K562 (cell line): ENCODE measurements around the gene LPCAT2. TPM values are rescaled to one million over a fixed set of nuclear protein-coding genes. Genes with fewer than 3 reads are reported as not detected.

Experiments used
- ARHGAP35 ChIP-seq: fragments of 450-650 bp; IDR thresholded peaks from 2 replicates; pipeline ENCODE4 v1.6.1; 2018; ENCODE audit not compliant: partially characterized antibody
- ATF3 ChIP-seq, 2 experiments: fragments of 450-650 bp in 1 of 2; sonication (generic) in 1 of 2; formaldehyde crosslinking in 1 of 2; IDR thresholded peaks in 1 of 2; conservative IDR thresholded peaks in 1 of 2; 2 replicates each; pipeline versions ENCODE4 v1.6.1 to v1.8.1; 2016 to 2023; ENCODE audit warnings: mild to moderate bottlenecking in 2 of 2, moderate library complexity in 2 of 2, inconsistent platforms in 1 of 2, missing genetic modification reagents in 1 of 2
- CEBPB ChIP-seq: fragments of 450-650 bp; IDR thresholded peaks from 2 replicates; pipeline ENCODE4 v1.6.1; 2016; ENCODE audit warnings: missing genetic modification characterization, missing compliant biosample characterization
- CSDE1 ChIP-seq, 2 experiments: fragments of 450-650 bp; IDR thresholded peaks; 2 replicates each; pipeline ENCODE4 v1.6.1; 2016; ENCODE audit warnings: mild to moderate bottlenecking in 1 of 2
- ETV5 ChIP-seq: sonication (generic); formaldehyde crosslinking; IDR thresholded peaks from 2 replicates; pipeline ENCODE4 v1.4.0; 2020; ENCODE audit warnings: low read depth, mild to moderate bottlenecking, missing genetic modification reagents
- GABPB1 ChIP-seq: sonication (generic); formaldehyde crosslinking; IDR thresholded peaks from 2 replicates; pipeline ENCODE4 v1.8.0; 2022; ENCODE audit warnings: mild to moderate bottlenecking, missing genetic modification reagents
- GTF2E2 ChIP-seq: fragments of 200-800 bp; sonication (Bioruptor generic); IDR thresholded peaks from 2 replicates; pipeline ENCODE4 v1.6.1; 2016; ENCODE audit warnings: missing genetic modification characterization, missing compliant biosample characterization
- HNRNPLL ChIP-seq: fragments of 200-400 bp; formaldehyde crosslinking; IDR thresholded peaks from 2 replicates; pipeline ENCODE4 v1.6.1; 2017; ENCODE audit warnings: low read length, low read depth, mild to moderate bottlenecking; ENCODE audit not compliant: poor library complexity, severe bottlenecking
- MAFF ChIP-seq: IDR thresholded peaks from 2 replicates; pipeline ENCODE4 v1.6.1; 2012; ENCODE audit warnings: low read length, improper control_type of control experiment
- MEIS2 ChIP-seq: fragments of 450-650 bp; IDR thresholded peaks from 2 replicates; pipeline ENCODE4 v1.6.1; 2014; ENCODE audit warnings: mild to moderate bottlenecking; ENCODE audit not compliant: partially characterized antibody
- MIER1 ChIP-seq: fragments of 450-650 bp; IDR thresholded peaks from 2 replicates; pipeline ENCODE4 v1.6.1; 2016; ENCODE audit warnings: antibody characterized with exemption, mild to moderate bottlenecking, low read depth
- NCOA6 ChIP-seq: fragments of 450-650 bp; IDR thresholded peaks from 2 replicates; pipeline ENCODE4 v1.6.1; 2017; ENCODE audit warnings: mild to moderate bottlenecking
- POLR2AphosphoS2 ChIP-seq: IDR thresholded peaks from 2 replicates; pipeline ENCODE4 v1.6.1; 2012; ENCODE audit warnings: low read length, improper control_type of control experiment
- STAG1 ChIP-seq: sonication (generic); formaldehyde crosslinking; IDR thresholded peaks from 2 replicates; pipeline ENCODE4 v1.5.0; 2020; ENCODE audit warnings: missing genetic modification reagents, borderline replicate concordance
- TARDBP ChIP-seq: fragments of 450-650 bp; IDR thresholded peaks from 2 replicates; pipeline ENCODE4 v1.6.1; 2016
- TBL1XR1 ChIP-seq, 2 experiments: IDR thresholded peaks; 2 replicates each; pipeline ENCODE4 v1.6.1; 2012; ENCODE audit warnings: improper control_type of control experiment in 2 of 2, low read length in 2 of 2, mild to moderate bottlenecking in 1 of 2
- TCF3 ChIP-seq: sonication (generic); formaldehyde crosslinking; IDR thresholded peaks from 2 replicates; pipeline ENCODE4 v1.4.0; 2020; ENCODE audit warnings: mild to moderate bottlenecking, missing genetic modification reagents
- ZC3H11A ChIP-seq: IDR thresholded peaks from 2 replicates; pipeline ENCODE4 v1.6.1; 2012; ENCODE audit warnings: low read depth, low read length, improper control_type of control experiment
- ZKSCAN1 ChIP-seq: fragments of 150-350 bp; IDR thresholded peaks from 2 replicates; pipeline ENCODE4 v1.6.1; 2016; ENCODE audit warnings: low read depth, low read length
- ZKSCAN3 ChIP-seq: fragments of 250-450 bp; sonication (Bioruptor Pico); IDR thresholded peaks from 2 replicates; pipeline ENCODE4 v1.4.0; 2020
- ZNF133 ChIP-seq: fragments of 250-450 bp; sonication (Bioruptor Pico); IDR thresholded peaks from 2 replicates; pipeline ENCODE4 v1.4.0; 2020; ENCODE audit warnings: mild to moderate bottlenecking
- ZNF3 ChIP-seq: fragments of 250-450 bp; sonication (Bioruptor Pico); IDR thresholded peaks from 2 replicates; pipeline ENCODE4 v1.5.0; 2021; ENCODE audit warnings: mild to moderate bottlenecking, moderate library complexity
- ZNF318 ChIP-seq, 2 experiments: fragments of 450-650 bp; IDR thresholded peaks; 2 replicates each; pipeline ENCODE4 v1.6.1; 2016; ENCODE audit warnings: mild to moderate bottlenecking in 2 of 2, borderline replicate concordance in 1 of 2, low read depth in 1 of 2, moderate library complexity in 1 of 2
- ZNF384 ChIP-seq: IDR thresholded peaks from 2 replicates; pipeline ENCODE4 v1.6.1; 2012; ENCODE audit warnings: low read depth, low read length, improper control_type of control experiment
- polyA plus RNA-seq, 8 experiments: library from polyadenylated mRNA; depleted of rRNA in 4 of 8; stranded (reverse) in 5 of 8; unstranded in 3 of 8; fragments of >200 nt; fragmentation: Nextera tagmentation in 2 of 8; fragmentation: Illumina TruSeq in 1 of 8; extraction: Ambion mirVana in 2 of 8; extraction: Trizol in 1 of 8; gene quantifications; 2 replicates each; pipeline versions ENCODE4 v1.2.1 to v1.2.3, GENCODE V29; 2011 to 2014; ENCODE audit warnings: inconsistent platforms in 1 of 8, missing spikeins in 1 of 8
- total RNA-seq, 7 experiments: library from RNA; depleted of rRNA in 6 of 7; stranded (reverse); fragments of >200 nt in 6 of 7; fragmentation: Illumina TruSeq in 2 of 7; extraction: Trizol in 2 of 7; gene quantifications; 2 replicates each; pipeline versions ENCODE4 v1.2.1 to v1.2.3, GENCODE V29; 2011 to 2021; ENCODE audit warnings: low replicate concordance in 1 of 7

Gene LPCAT2
- total and polyA plus RNA-seq, 9 of the 15 experiments (the other 6 are each of a cell fraction or from before 2014, with no cell fraction given): 2.9 to 15.0 (median 7.3) TPM

- TF ChIP-seq ETV5 (no peak), ZNF3 (no peak), TARDBP (no peak), ATF3 (IDR thresholded peaks at IDR 0.05) (peak; percentile 36; the same call in 1 of the 2 replicates), ATF3 (CRISPR knock-in tag; conservative IDR thresholded peaks at IDR 0.05) (no peak), MEIS2 (peak; percentile 82), ARHGAP35 (no peak), GABPB1 (CRISPR knock-in tag) (no peak), HNRNPLL (no peak), ZNF318 (IDR thresholded peaks at IDR 0.05; ENCODE audit: borderline replicate concordance in 1 of 2, low read depth in 1 of 2) (no peak), NCOA6 (no peak), GTF2E2 (tag) (no peak), ZKSCAN3 (no peak), ZNF384 (no peak), MAFF (peak; percentile 58; the same call in 1 of the 2 replicates), POLR2AphosphoS2 (no peak), CEBPB (no peak), TCF3 (no peak), TBL1XR1 (IDR thresholded peaks at IDR 0.05; ENCODE audit: low read length in 2 of 2) (no peak), MIER1 (no peak), ZKSCAN1 (no peak), ZC3H11A (no peak), CSDE1 (IDR thresholded peaks at IDR 0.05) (no peak), ZNF133 (no peak), STAG1 (CRISPR knock-in tag) (no peak)
Measured at GRCh38 chr16:55552621-55553020, 43.7 kb downstream of the LPCAT2 start (continued).
